H1 (cell line): ENCODE measurements around the gene BRAT1. TPM values are rescaled to one million over a fixed set of nuclear protein-coding genes. Genes with fewer than 3 reads are reported as not detected.

Experiments used
- CTCF ChIA-PET: fragments of 300-600 bp; sonication (Branson Sonifier 250); formaldehyde crosslinking; loops from one replicate; lab custom pipeline; 2021; ENCODE audit not compliant: partially characterized antibody; lab: Charles Lee
- POLR2A ChIA-PET: fragments of 300-600 bp; sonication (Branson Sonifier 250); formaldehyde crosslinking; loops from one replicate; lab custom pipeline; 2021; ENCODE audit warnings: inconsistent platforms; ENCODE audit not compliant: partially characterized antibody; lab: Charles Lee
- DNase-seq, 2 experiments: peaks; one replicate each; pipeline versions ENCODE4 v3.0.0 to v3.0.0-alpha.2; 2010 to 2022; ENCODE audit warnings: low spot score in 2 of 2, low read depth in 1 of 2, mixed read lengths in 1 of 2
- FAIRE-seq: peaks from 2 replicates; lab custom pipeline; 2011; peaks lifted over from hg19 to GRCh38; lab: Jason Lieb, UNC
- H2AFZ ChIP-seq: 2 replicates; pipeline ENCODE4 v1.8.1; 2012; ENCODE audit warnings: low read length, inconsistent platforms
- H2AK5ac ChIP-seq: 2 replicates; pipeline ENCODE4 v1.6.1; 2013; ENCODE audit warnings: low read depth, low read length
- H2BK120ac ChIP-seq: replicated peaks from 2 replicates; pipeline ENCODE3; 2013; ENCODE audit warnings: low read depth, low read length, inconsistent platforms
- H2BK12ac ChIP-seq: 2 replicates; pipeline ENCODE4 v1.6.1; 2013; ENCODE audit warnings: low read depth, low read length
- H2BK15ac ChIP-seq: 2 replicates; pipeline ENCODE4 v1.6.1; 2013; ENCODE audit warnings: low read length
- H2BK20ac ChIP-seq: 2 replicates; pipeline ENCODE4 v1.6.1; 2013; ENCODE audit warnings: low read length
- H2BK5ac ChIP-seq: 2 replicates; pipeline ENCODE4 v1.6.1; 2013; ENCODE audit warnings: low read depth, low read length
- H3K14ac ChIP-seq: 2 replicates; pipeline ENCODE4 v1.6.1; 2013; ENCODE audit warnings: inconsistent platforms; ENCODE audit not compliant: insufficient read length
- H3K18ac ChIP-seq: 2 replicates; pipeline ENCODE4 v1.6.1; 2013; ENCODE audit warnings: low read length; ENCODE audit errors: extremely low read depth
- H3K23ac ChIP-seq: 2 replicates; pipeline ENCODE4 v1.6.1; 2013; ENCODE audit warnings: inconsistent platforms; ENCODE audit not compliant: insufficient read length
- H3K23me2 ChIP-seq: 2 replicates; pipeline ENCODE4 v1.6.1; 2013; ENCODE audit warnings: low read depth, low read length
- H3K27ac ChIP-seq: 2 replicates; pipeline ENCODE4 v1.6.1; 2011; ENCODE audit warnings: low read depth, low read length, inconsistent platforms
- H3K27me3 ChIP-seq, 4 experiments: replicated peaks in 1 of 4; 1 replicate in 1 of 4; 2 replicates in 3 of 4; pipeline versions ENCODE4 v1.6.1 to v1.8.1; 2011 to 2013; ENCODE audit warnings: low read length in 3 of 4, mild to moderate bottlenecking in 3 of 4, inconsistent platforms in 2 of 4, mixed read lengths in 2 of 4, moderate library complexity in 1 of 4; ENCODE audit not compliant: control insufficient read depth in 3 of 4, insufficient read depth in 3 of 4; ENCODE audit errors: extremely low read depth in 1 of 4
- H3K36me3 ChIP-seq, 4 experiments: 2 replicates each; pipeline versions ENCODE4 v1.6.1 to v1.8.1; 2011 to 2013; ENCODE audit warnings: mild to moderate bottlenecking in 4 of 4, low read length in 3 of 4, moderate library complexity in 2 of 4, control low read depth in 1 of 4, inconsistent platforms in 1 of 4; ENCODE audit not compliant: insufficient read depth in 4 of 4, control insufficient read depth in 2 of 4
- H3K4ac ChIP-seq: replicated peaks from 2 replicates; pipeline ENCODE3; 2013; ENCODE audit warnings: low read length, low read depth, mixed read lengths, inconsistent platforms; ENCODE audit not compliant: insufficient read length
- H3K4me1 ChIP-seq, 4 experiments: replicated peaks in 1 of 4; 1 replicate in 1 of 4; 2 replicates in 3 of 4; pipeline versions ENCODE4 v1.6.1 to v1.8.1; 2011 to 2013; ENCODE audit warnings: low read length in 3 of 4, inconsistent platforms in 2 of 4, mixed read lengths in 1 of 4; ENCODE audit not compliant: insufficient read depth in 4 of 4, control insufficient read depth in 3 of 4
- H3K4me2 ChIP-seq, 2 experiments: 2 replicates each; pipeline versions ENCODE4 v1.6.1 to v1.8.1; 2011 to 2013; ENCODE audit warnings: low read depth in 2 of 2, low read length in 2 of 2, control low read depth in 1 of 2, inconsistent platforms in 1 of 2, mild to moderate bottlenecking in 1 of 2; ENCODE audit not compliant: insufficient read depth in 1 of 2
- H3K4me3 ChIP-seq, 4 experiments: fragments of 200-600, 300-600 bp in 1 of 4; sonication (generic), shearing (Covaris generic), sonication (Bioruptor Twin) in 1 of 4; 2 replicates each; pipeline versions ENCODE4 v1.5.1 to v1.8.1; 2011 to 2016; ENCODE audit warnings: low read length in 4 of 4, low read depth in 3 of 4, control low read depth in 2 of 4, inconsistent platforms in 2 of 4, mild to moderate bottlenecking in 2 of 4, mixed read lengths in 1 of 4, moderate library complexity in 1 of 4; ENCODE audit not compliant: insufficient read depth in 2 of 4; ENCODE audit errors: extremely low read depth in 1 of 4
- H3K56ac ChIP-seq: replicated peaks from 2 replicates; pipeline ENCODE3; 2013; ENCODE audit warnings: low read depth, mild to moderate bottlenecking, mixed read lengths, low read length, inconsistent platforms; ENCODE audit not compliant: insufficient read length
- H3K79me1 ChIP-seq: 2 replicates; pipeline ENCODE4 v1.6.1; 2013; ENCODE audit warnings: low read depth, low read length, control low read depth
- H3K79me2 ChIP-seq, 2 experiments: 2 replicates each; pipeline versions ENCODE4 v1.6.1 to v1.8.1; 2012 to 2013; ENCODE audit warnings: low read length in 2 of 2, mild to moderate bottlenecking in 2 of 2, inconsistent platforms in 1 of 2; ENCODE audit not compliant: insufficient read depth in 2 of 2, control insufficient read depth in 1 of 2
- H3K9ac ChIP-seq, 4 experiments: replicated peaks in 1 of 4; 1 replicate in 1 of 4; 2 replicates in 3 of 4; pipeline versions ENCODE4 v1.6.1 to v1.8.1; 2011 to 2013; ENCODE audit warnings: low read depth in 3 of 4, low read length in 3 of 4, control low read depth in 2 of 4, mild to moderate bottlenecking in 2 of 4, moderate library complexity in 2 of 4, inconsistent platforms in 1 of 4; ENCODE audit errors: extremely low read depth in 1 of 4
- H3K9me3 ChIP-seq, 2 experiments: 2 replicates each; pipeline versions ENCODE4 v1.6.1 to v1.8.1; 2012 to 2013; ENCODE audit warnings: mild to moderate bottlenecking in 2 of 2, moderate library complexity in 2 of 2, control low read depth in 1 of 2, inconsistent platforms in 1 of 2, low read depth in 1 of 2, low read length in 1 of 2, mixed read lengths in 1 of 2; ENCODE audit not compliant: insufficient read depth in 2 of 2
- H4K20me1 ChIP-seq, 2 experiments: replicated peaks in 1 of 2; 2 replicates each; pipeline versions ENCODE3 to v1.8.1; 2011 to 2013; ENCODE audit warnings: inconsistent platforms in 2 of 2, low read length in 2 of 2, mild to moderate bottlenecking in 1 of 2; ENCODE audit not compliant: insufficient read depth in 2 of 2, control insufficient read depth in 1 of 2
- H4K5ac ChIP-seq: 2 replicates; pipeline ENCODE4 v1.6.1; 2013; ENCODE audit warnings: low read length, low read depth, mixed read lengths, inconsistent platforms; ENCODE audit not compliant: insufficient read length
- H4K8ac ChIP-seq: 2 replicates; pipeline ENCODE4 v1.8.0; 2013; ENCODE audit warnings: mild to moderate bottlenecking, moderate library complexity, low read length, inconsistent platforms; ENCODE audit not compliant: insufficient read depth; ENCODE audit errors: extremely low read depth
- H4K91ac ChIP-seq: replicated peaks from 2 replicates; pipeline ENCODE3; 2013; ENCODE audit warnings: low read length, mixed read lengths, inconsistent platforms; ENCODE audit not compliant: insufficient read length
- CEBPB ChIP-seq: IDR thresholded peaks from 2 replicates; pipeline ENCODE4 v1.6.1; 2012; ENCODE audit warnings: low read depth, low read length
- CTCF ChIP-seq, 3 experiments: IDR thresholded peaks; 1 replicate in 2 of 3; 2 replicates in 1 of 3; pipeline versions ENCODE4 v1.5.1 to v1.6.1; 2011; ENCODE audit warnings: low read length in 3 of 3, mild to moderate bottlenecking in 3 of 3, inconsistent platforms in 2 of 3, low read depth in 1 of 3, moderate library complexity in 1 of 3; ENCODE audit not compliant: insufficient read depth in 1 of 3; ENCODE audit errors: control extremely low read depth in 1 of 3
- EP300 ChIP-seq, 2 experiments: IDR thresholded peaks; 1 replicate in 1 of 2; 2 replicates in 1 of 2; pipeline ENCODE4 v1.6.1; 2011 to 2012; ENCODE audit warnings: low read depth in 2 of 2, low read length in 2 of 2, mild to moderate bottlenecking in 2 of 2, borderline replicate concordance in 1 of 2, inconsistent platforms in 1 of 2, moderate library complexity in 1 of 2
- SIN3A ChIP-seq, 2 experiments: IDR thresholded peaks in 1 of 2; conservative IDR thresholded peaks in 1 of 2; 2 replicates each; pipeline ENCODE4 v1.6.1; 2011 to 2012; ENCODE audit warnings: low read length in 2 of 2, improper control_type of control experiment in 1 of 2, low read depth in 1 of 2, mild to moderate bottlenecking in 1 of 2
- SRF ChIP-seq: IDR thresholded peaks from 2 replicates; pipeline ENCODE4 v1.6.1; 2011; ENCODE audit warnings: mild to moderate bottlenecking, low read depth, low read length, moderate library complexity
- WGBS, 2 experiments: shearing (Covaris generic) in 1 of 2; methylation state at CpG; one replicate each; pipeline versions ENCODE4 v1.1.6 to v1.1.7; 2013 to 2015; ENCODE audit warnings: low lambda C conversion rate in 2 of 2, mixed read lengths in 2 of 2, inconsistent platforms in 1 of 2, low coverage in 1 of 2, missing lambda C conversion rate in 1 of 2; ENCODE audit not compliant: insufficient replicate concordance in 2 of 2, insufficient coverage in 1 of 2, insufficient read length in 1 of 2; ENCODE audit errors: extremely low coverage in 1 of 2, missing lambda C conversion rate in 1 of 2; 5-methylcytosine and 5-hydroxymethylcytosine counted together
- polyA plus RNA-seq, 7 experiments: library from polyadenylated mRNA; depleted of rRNA in 3 of 7; stranded (reverse) in 5 of 7; unstranded in 2 of 7; fragments of >200 nt in 5 of 7; fragments of 200-250 nt in 2 of 7; gene quantifications; 1 replicate in 5 of 7; 2 replicates in 1 of 7; 4 replicates in 1 of 7; pipeline versions ENCODE4 v1.2.1 to v1.2.3, GENCODE V29; 2011 to 2013; ENCODE audit warnings: missing spikeins in 2 of 7, mixed read lengths in 2 of 7
- total RNA-seq: library from RNA; stranded (reverse); fragmentation: NEBNext Ultra II Directional; extraction: Animal tissue kit (Norgen Biotek cat#: 25700); gene quantifications from 2 replicates; pipeline ENCODE4 v1.2.1, GENCODE V29; 2021

Gene BRAT1
- total and polyA plus RNA-seq, 2 of the 8 experiments (the other 6 are each of a cell fraction or from before 2014, with no cell fraction given), result 36.8 to 42.3 TPM

DNA sequence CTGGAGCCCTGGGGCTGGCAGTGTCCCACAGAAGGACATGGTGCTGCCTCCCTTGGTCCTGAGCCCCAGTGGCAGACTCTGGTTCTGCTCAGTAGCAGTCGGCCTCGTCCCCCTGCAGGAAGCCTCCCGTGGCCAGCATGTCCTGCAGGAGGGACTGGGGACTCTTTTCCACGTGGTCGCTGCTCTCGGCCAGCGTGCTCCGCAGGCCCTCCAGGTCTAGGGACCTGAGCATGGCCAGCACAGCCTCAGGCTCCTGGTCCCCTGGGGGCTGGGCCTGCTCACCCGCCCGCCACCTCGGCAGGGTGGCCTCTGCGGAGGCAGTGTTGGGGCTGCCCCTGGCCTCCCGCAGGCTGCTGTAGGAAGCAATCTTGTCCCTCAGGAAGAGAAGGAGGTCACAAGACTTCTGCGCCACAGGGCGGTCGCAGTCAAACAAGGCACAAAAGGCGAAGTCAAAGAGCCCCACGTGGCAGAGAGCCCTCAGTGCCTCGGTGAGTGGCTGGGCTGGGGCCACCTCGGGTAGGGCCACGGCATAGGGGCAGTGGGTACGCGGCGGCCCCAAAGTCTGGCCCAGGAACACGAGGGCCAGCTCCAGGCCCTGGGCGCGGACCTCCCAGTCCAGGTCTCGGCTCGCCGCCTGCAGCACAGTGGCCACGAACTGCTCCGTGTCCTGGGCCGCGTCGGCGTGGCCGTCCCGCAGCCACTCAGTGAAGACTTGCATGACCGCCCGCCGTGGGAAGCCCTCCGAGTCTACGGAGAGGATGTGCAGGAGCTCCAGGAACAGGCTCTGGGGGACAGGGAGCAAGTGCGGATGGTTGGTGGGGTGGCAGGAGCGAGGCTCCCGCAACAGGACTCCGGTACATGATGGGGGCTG lies 17.1 kb downstream of the BRAT1 start:
- H4K20me1 ChIP-seq, result peaks cover 0 to 4% of the 10 kb centered on the region in 2 experiments
- FAIRE-seq, result no peak
- no peak overlapping the region for H3K4ac ChIP-seq
- H2BK12ac ChIP-seq, result no peak overlapping the region
- H3K14ac ChIP-seq, result no peak overlapping the region
- H4K5ac ChIP-seq, result no peak overlapping the region
- no peak overlapping the region for H3K4me2 ChIP-seq
- H2BK15ac ChIP-seq, result no peak overlapping the region
- H3K9me3 ChIP-seq, result peaks cover 0 to 2% of the 10 kb centered on the region in 2 experiments; a peak in 1 of 4 replicates
- H3K79me1 ChIP-seq, result peaks cover 3% of the 10 kb centered on the region; the same call in 1 of the 2 replicates
- no peak overlapping the region for H4K8ac ChIP-seq
- H3K27ac ChIP-seq, result no peak overlapping the region
- no peak overlapping the region for H2AFZ ChIP-seq
- POLR2A ChIA-PET, result interaction anchor here (7.0 kb wide), 1 partner anchor 10 kb away, joined by 68 read pairs; no protein-coding TSS in a partner anchor
- H3K18ac ChIP-seq, result no peak overlapping the region
- H3K23ac ChIP-seq, result no peak overlapping the region
- no peak overlapping the region for H3K4me3 ChIP-seq
- 94% methylated on average over 47 of the region's 47 CpGs; no CpG with 5 or more reads in 1 of the 2 experiments for WGBS, 2 experiments
- CTCF ChIA-PET, result interaction anchor here (1.5 to 2.0 kb wide), 2 partner anchors 29 to 88 kb away, joined by 3 to 7 read pairs; no protein-coding TSS in a partner anchor
- H4K91ac ChIP-seq, result no peak overlapping the region
- no peak overlapping the region for H3K56ac ChIP-seq
- no peaks in the 10 kb centered on the region for H3K23me2 ChIP-seq
- H3K4me1 ChIP-seq, result no peaks in the 10 kb centered on the region
- no peak overlapping the region for H2AK5ac ChIP-seq
- no peak overlapping the region for H2BK5ac ChIP-seq
- no peak overlapping the region for H2BK20ac ChIP-seq
- TF ChIP-seq SRF, result no peak
- peak; percentile 5 to 24 (median 21) for TF ChIP-seq CTCF (IDR thresholded peaks at IDR 0.05; ENCODE audit: control extremely low read depth in 1 of 3, insufficient read depth in 1 of 3, low read depth in 1 of 3, low read length in 3 of 3)
- no peak for TF ChIP-seq CEBPB
- no peak for TF ChIP-seq SIN3A (conservative IDR thresholded peaks at IDR 0.05 in 1 of 2, IDR thresholded peaks at IDR 0.05 in 1 of 2; ENCODE audit: low read depth in 1 of 2, low read length in 2 of 2)
- no peak for TF ChIP-seq EP300 (IDR thresholded peaks at IDR 0.05; ENCODE audit: borderline replicate concordance in 1 of 2, low read depth in 2 of 2, low read length in 2 of 2)
- peaks cover 7 to 46% (median 16%) of the 10 kb centered on the region in 4 experiments; a peak in 6 of 8 replicates for H3K36me3 ChIP-seq
- DNase-seq, result no peak
- H3K9ac ChIP-seq, result no peak overlapping the region
- H3K79me2 ChIP-seq, result no peaks in the 10 kb centered on the region
- no peak overlapping the region for H2BK120ac ChIP-seq
- no peaks in the 10 kb centered on the region for H3K27me3 ChIP-seq
